Parathyroid adenoma (tissue), 2 donors: ENCODE data around the gene NCBP1.

Experiments used
- H2AFZ ChIP-seq: fragments of 300-600 bp; sonication (generic); one replicate; pipeline ENCODE4 v1.7.0; 2017; ENCODE audit warnings: antibody characterized with exemption, mild to moderate bottlenecking
- H3K27ac ChIP-seq: fragments of 300-600 bp; sonication (generic); one replicate; pipeline ENCODE4 v1.7.0; 2017
- H3K27me3 ChIP-seq: fragments of 300-600 bp; sonication (generic); one replicate; pipeline ENCODE4 v1.7.0; 2017; ENCODE audit warnings: low read length; ENCODE audit not compliant: control insufficient read depth, insufficient read depth
- H3K36me3 ChIP-seq: fragments of 300-600 bp; sonication (generic); one replicate; pipeline ENCODE4 v1.7.0; 2017; ENCODE audit warnings: low read length; ENCODE audit not compliant: control insufficient read depth, insufficient read depth
- H3K4me1 ChIP-seq: fragments of 300-600 bp; sonication (generic); one replicate; pipeline ENCODE4 v1.7.0; 2017; ENCODE audit warnings: control low read depth
- H3K4me2 ChIP-seq: fragments of 300-600 bp; sonication (generic); one replicate; pipeline ENCODE4 v1.7.0; 2017; ENCODE audit warnings: low read length
- H3K4me3 ChIP-seq: fragments of 300-600 bp; sonication (generic); one replicate; pipeline ENCODE4 v1.7.0; 2017; ENCODE audit warnings: low read depth, low read length
- H3K79me2 ChIP-seq: fragments of 300-600 bp; sonication (generic); one replicate; pipeline ENCODE4 v1.7.0; 2017; ENCODE audit warnings: control low read depth
- H3K9ac ChIP-seq: fragments of 300-600 bp; sonication (generic); one replicate; pipeline ENCODE4 v1.7.0; 2017; ENCODE audit warnings: mild to moderate bottlenecking
- H3K9me3 ChIP-seq: fragments of 300-600 bp; sonication (generic); one replicate; pipeline ENCODE4 v1.7.0; 2017; ENCODE audit warnings: low read length; ENCODE audit not compliant: control insufficient read depth
- TF ChIP-seq, protein P1 (sequence below): fragments of 300-600 bp; sonication (generic); IDR thresholded peaks from one replicate; pipeline ENCODE4 v1.7.0; 2017; ENCODE audit warnings: antibody characterized with exemption, mild to moderate bottlenecking
- donor health status: primary hyperparathyroidism.

The NCBP1 gene

DNA sequence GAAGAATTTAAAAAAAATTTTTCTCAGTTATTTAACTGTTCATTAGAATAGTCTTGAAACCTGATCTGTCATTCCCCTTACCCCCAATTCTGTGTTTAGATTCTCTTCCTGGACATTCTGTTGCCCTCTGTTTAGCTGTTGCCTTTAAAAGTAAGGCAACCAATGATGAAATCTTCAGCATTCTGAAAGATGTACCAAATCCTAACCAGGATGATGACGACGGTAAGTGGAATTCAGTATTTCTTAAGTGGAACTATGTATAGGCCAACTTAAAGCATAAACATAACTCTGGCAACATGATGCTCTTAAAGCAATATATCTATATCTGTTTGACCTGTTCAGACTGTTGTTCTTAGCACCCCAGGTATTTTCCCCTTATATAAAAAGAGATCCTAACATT, 27.2 kb downstream of the NCBP1 start:
- H3K79me2 ChIP-seq: no peaks in the 10 kb centered on the region
- no peak overlapping the region for H3K27ac ChIP-seq
- H3K36me3 ChIP-seq: no peaks in the 10 kb centered on the region
- no peaks in the 10 kb centered on the region for H3K4me1 ChIP-seq
- no peak overlapping the region for H3K4me3 ChIP-seq
- no peaks in the 10 kb centered on the region for H3K9me3 ChIP-seq
- H3K9ac ChIP-seq: no peak overlapping the region
- H3K27me3 ChIP-seq: no peaks in the 10 kb centered on the region
- TF ChIP-seq, protein P1, sequence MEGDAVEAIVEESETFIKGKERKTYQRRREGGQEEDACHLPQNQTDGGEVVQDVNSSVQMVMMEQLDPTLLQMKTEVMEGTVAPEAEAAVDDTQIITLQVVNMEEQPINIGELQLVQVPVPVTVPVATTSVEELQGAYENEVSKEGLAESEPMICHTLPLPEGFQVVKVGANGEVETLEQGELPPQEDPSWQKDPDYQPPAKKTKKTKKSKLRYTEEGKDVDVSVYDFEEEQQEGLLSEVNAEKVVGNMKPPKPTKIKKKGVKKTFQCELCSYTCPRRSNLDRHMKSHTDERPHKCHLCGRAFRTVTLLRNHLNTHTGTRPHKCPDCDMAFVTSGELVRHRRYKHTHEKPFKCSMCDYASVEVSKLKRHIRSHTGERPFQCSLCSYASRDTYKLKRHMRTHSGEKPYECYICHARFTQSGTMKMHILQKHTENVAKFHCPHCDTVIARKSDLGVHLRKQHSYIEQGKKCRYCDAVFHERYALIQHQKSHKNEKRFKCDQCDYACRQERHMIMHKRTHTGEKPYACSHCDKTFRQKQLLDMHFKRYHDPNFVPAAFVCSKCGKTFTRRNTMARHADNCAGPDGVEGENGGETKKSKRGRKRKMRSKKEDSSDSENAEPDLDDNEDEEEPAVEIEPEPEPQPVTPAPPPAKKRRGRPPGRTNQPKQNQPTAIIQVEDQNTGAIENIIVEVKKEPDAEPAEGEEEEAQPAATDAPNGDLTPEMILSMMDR: no peak
- no peak overlapping the region for H2AFZ ChIP-seq
- no peak overlapping the region for H3K4me2 ChIP-seq

DNA sequence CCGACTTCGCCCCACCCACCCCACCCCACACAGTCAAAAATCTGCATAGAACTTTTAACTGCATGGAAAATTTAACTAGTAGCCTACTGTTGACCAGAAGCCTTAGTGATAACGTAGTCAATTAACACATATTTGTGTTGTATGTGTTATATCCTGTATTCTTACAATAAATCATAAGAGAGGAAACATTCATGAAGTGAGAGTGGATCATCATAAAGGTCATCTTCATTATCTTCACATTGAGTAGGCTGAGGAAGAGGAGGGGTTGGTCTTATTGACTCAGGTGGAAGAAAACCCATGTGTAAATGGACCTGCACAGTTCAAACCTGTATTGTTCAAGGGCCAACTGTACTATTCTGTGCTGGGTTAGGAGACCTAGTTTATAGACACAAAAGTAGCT, 32.1 kb downstream of the NCBP1 start:
- Histone ChIP-seq H3K4me3 (no peak overlapping the region), H3K27ac (no peak overlapping the region), H3K36me3 (no peaks in the 10 kb centered on the region)

DNA sequence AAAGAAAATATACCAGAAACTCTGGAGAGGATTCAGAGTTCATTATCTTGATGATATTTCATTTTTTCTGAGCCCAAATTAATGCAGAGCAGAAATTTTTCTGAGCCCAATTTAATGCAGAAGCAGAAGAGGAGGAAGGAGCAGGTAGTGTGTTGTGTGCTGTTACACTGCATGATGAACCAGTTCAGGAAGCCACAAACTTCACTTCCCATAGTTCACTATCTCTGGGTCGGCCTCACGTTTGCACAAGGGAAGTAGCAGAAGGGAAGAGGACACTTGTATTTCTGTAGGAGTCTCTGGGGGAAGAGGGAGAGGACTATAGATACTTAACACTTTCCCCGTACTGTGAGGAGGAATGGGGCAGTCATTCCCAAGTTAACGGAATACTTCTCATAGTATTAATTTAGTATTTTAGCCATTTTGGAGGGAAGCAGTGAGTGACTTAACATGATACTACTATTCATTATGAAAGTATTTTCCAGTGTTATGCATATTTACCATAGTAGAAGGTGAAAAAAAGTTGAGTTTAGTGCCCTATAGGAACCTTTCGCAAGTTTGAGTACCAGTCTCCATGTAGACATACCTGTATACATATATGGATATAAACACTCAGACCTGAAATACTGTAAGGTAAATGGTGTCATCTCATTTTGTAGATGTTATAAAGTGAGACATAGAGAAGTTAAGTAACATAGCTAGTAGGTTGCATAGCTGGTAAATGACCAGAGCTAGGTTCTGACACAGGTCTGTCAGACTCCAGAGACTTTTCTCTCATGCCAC, 33.5 kb downstream of the NCBP1 start:
- H3K27me3 ChIP-seq: no peaks in the 10 kb centered on the region
- no peaks in the 10 kb centered on the region for H3K79me2 ChIP-seq
- H3K9me3 ChIP-seq: no peaks in the 10 kb centered on the region
- H3K4me1 ChIP-seq: no peaks in the 10 kb centered on the region
- no peak overlapping the region for H2AFZ ChIP-seq
- H3K27ac ChIP-seq: no peak overlapping the region
- H3K9ac ChIP-seq: no peak overlapping the region
- no peak overlapping the region for H3K4me2 ChIP-seq
- TF ChIP-seq, protein P1: no peak
- no peaks in the 10 kb centered on the region for H3K36me3 ChIP-seq
- no peak overlapping the region for H3K4me3 ChIP-seq

More for the DNA sequence above, 32.1 kb downstream of the NCBP1 start:
- H3K9ac ChIP-seq: no peak overlapping the region
- no peaks in the 10 kb centered on the region for H3K79me2 ChIP-seq
- no peaks in the 10 kb centered on the region for H3K4me1 ChIP-seq
- H3K9me3 ChIP-seq: no peaks in the 10 kb centered on the region
- no peak overlapping the region for H2AFZ ChIP-seq
- H3K27me3 ChIP-seq: no peaks in the 10 kb centered on the region
- TF ChIP-seq, protein P1: no peak
- H3K4me2 ChIP-seq: no peak overlapping the region

DNA sequence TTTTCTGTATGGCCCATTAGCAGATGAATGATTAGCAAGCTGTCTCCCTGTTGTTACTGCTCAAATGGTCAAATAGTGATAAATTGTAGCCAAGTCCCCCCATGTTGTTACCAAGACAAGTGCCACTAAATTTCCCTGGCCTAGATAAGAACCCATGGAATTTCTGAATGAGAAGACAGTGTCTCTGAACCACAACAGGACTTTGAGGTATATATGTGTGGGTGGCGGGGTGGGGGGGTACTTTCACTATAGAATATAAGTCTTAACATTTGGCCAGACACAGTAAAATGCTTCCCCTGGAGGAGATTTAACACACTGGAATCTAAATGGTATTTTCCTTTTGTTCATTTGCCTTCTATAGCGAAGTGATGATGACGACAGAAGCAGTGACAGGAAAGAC, 34.9 kb downstream of the NCBP1 start:
- Histone ChIP-seq H3K4me2 (no peak overlapping the region), H3K9ac (no peak overlapping the region), H3K36me3 (no peaks in the 10 kb centered on the region), H3K27ac (no peak overlapping the region), H3K27me3 (no peaks in the 10 kb centered on the region), H3K4me3 (no peak overlapping the region), H2AFZ (no peak overlapping the region), H3K79me2 (no peaks in the 10 kb centered on the region), H3K4me1 (no peaks in the 10 kb centered on the region), H3K9me3 (no peaks in the 10 kb centered on the region)
- TF ChIP-seq, protein P1: no peak

DNA sequence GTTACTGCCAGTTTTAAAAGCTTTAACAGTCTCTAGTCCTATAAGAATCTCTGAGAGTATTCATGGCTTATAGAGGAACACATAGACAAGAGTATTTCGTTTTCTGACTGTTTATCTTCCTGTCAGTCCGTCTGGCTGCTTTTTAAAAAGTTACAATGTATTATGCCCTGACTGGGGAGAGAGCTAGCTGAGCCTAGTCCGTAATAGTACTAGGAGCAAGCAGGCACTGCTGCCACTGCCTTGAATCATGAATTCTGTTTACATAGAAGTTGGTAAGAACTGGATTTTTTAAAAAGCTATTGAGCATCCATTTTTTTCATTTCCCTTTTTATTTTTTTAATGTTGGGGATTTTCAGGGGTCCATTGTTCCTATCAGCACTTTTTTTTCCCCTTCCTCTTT, 37.0 kb downstream of the NCBP1 start:
- H3K27ac ChIP-seq: no peak overlapping the region
- no peaks in the 10 kb centered on the region for H3K4me1 ChIP-seq
- no peaks in the 10 kb centered on the region for H3K9me3 ChIP-seq
- no peak overlapping the region for H2AFZ ChIP-seq
- H3K36me3 ChIP-seq: no peaks in the 10 kb centered on the region
- no peak overlapping the region for H3K9ac ChIP-seq
- H3K79me2 ChIP-seq: no peaks in the 10 kb centered on the region
- no peak overlapping the region for H3K4me3 ChIP-seq
- H3K4me2 ChIP-seq: no peak overlapping the region
- H3K27me3 ChIP-seq: no peaks in the 10 kb centered on the region
- TF ChIP-seq, protein P1: no peak
